H1 (cell line): ENCODE data around the gene ZNF697. TPM values are rescaled to one million over a fixed set of nuclear protein-coding genes. Genes with fewer than 3 reads are reported as not detected.

Source experiments
- CTCF ChIA-PET: fragments of 300-600 bp; sonication (Branson Sonifier 250); formaldehyde crosslinking; loops from one replicate; lab custom pipeline; 2021; ENCODE audit not compliant: partially characterized antibody; lab: Charles Lee
- POLR2A ChIA-PET: fragments of 300-600 bp; sonication (Branson Sonifier 250); formaldehyde crosslinking; loops from one replicate; lab custom pipeline; 2021; ENCODE audit warnings: inconsistent platforms; ENCODE audit not compliant: partially characterized antibody; lab: Charles Lee
- DNase-seq, 2 experiments: peaks; one replicate each; pipeline versions ENCODE4 v3.0.0 to v3.0.0-alpha.2; 2010 to 2022; ENCODE audit warnings: low spot score in 2 of 2, low read depth in 1 of 2, mixed read lengths in 1 of 2
- FAIRE-seq: peaks from 2 replicates; lab custom pipeline; 2011; peaks lifted over from hg19 to GRCh38; lab: Jason Lieb, UNC
- H2AFZ ChIP-seq: 2 replicates; pipeline ENCODE4 v1.8.1; 2012; ENCODE audit warnings: low read length, inconsistent platforms
- H2AK5ac ChIP-seq: 2 replicates; pipeline ENCODE4 v1.6.1; 2013; ENCODE audit warnings: low read depth, low read length
- H2BK120ac ChIP-seq: replicated peaks from 2 replicates; pipeline ENCODE3; 2013; ENCODE audit warnings: low read depth, low read length, inconsistent platforms
- H2BK12ac ChIP-seq: 2 replicates; pipeline ENCODE4 v1.6.1; 2013; ENCODE audit warnings: low read depth, low read length
- H2BK15ac ChIP-seq: 2 replicates; pipeline ENCODE4 v1.6.1; 2013; ENCODE audit warnings: low read length
- H2BK20ac ChIP-seq: 2 replicates; pipeline ENCODE4 v1.6.1; 2013; ENCODE audit warnings: low read length
- H2BK5ac ChIP-seq: 2 replicates; pipeline ENCODE4 v1.6.1; 2013; ENCODE audit warnings: low read depth, low read length
- H3K14ac ChIP-seq: 2 replicates; pipeline ENCODE4 v1.6.1; 2013; ENCODE audit warnings: inconsistent platforms; ENCODE audit not compliant: insufficient read length
- H3K18ac ChIP-seq: 2 replicates; pipeline ENCODE4 v1.6.1; 2013; ENCODE audit warnings: low read length; ENCODE audit errors: extremely low read depth
- H3K23ac ChIP-seq: 2 replicates; pipeline ENCODE4 v1.6.1; 2013; ENCODE audit warnings: inconsistent platforms; ENCODE audit not compliant: insufficient read length
- H3K23me2 ChIP-seq: 2 replicates; pipeline ENCODE4 v1.6.1; 2013; ENCODE audit warnings: low read depth, low read length
- H3K27ac ChIP-seq: 2 replicates; pipeline ENCODE4 v1.6.1; 2011; ENCODE audit warnings: low read depth, low read length, inconsistent platforms
- H3K27me3 ChIP-seq, 4 experiments: replicated peaks in 1 of 4; 1 replicate in 1 of 4; 2 replicates in 3 of 4; pipeline versions ENCODE4 v1.6.1 to v1.8.1; 2011 to 2013; ENCODE audit warnings: low read length in 3 of 4, mild to moderate bottlenecking in 3 of 4, inconsistent platforms in 2 of 4, mixed read lengths in 2 of 4, moderate library complexity in 1 of 4; ENCODE audit not compliant: control insufficient read depth in 3 of 4, insufficient read depth in 3 of 4; ENCODE audit errors: extremely low read depth in 1 of 4
- H3K36me3 ChIP-seq, 4 experiments: 2 replicates each; pipeline versions ENCODE4 v1.6.1 to v1.8.1; 2011 to 2013; ENCODE audit warnings: mild to moderate bottlenecking in 4 of 4, low read length in 3 of 4, moderate library complexity in 2 of 4, control low read depth in 1 of 4, inconsistent platforms in 1 of 4; ENCODE audit not compliant: insufficient read depth in 4 of 4, control insufficient read depth in 2 of 4
- H3K4ac ChIP-seq: replicated peaks from 2 replicates; pipeline ENCODE3; 2013; ENCODE audit warnings: low read length, low read depth, mixed read lengths, inconsistent platforms; ENCODE audit not compliant: insufficient read length
- H3K4me1 ChIP-seq, 4 experiments: replicated peaks in 1 of 4; 1 replicate in 1 of 4; 2 replicates in 3 of 4; pipeline versions ENCODE4 v1.6.1 to v1.8.1; 2011 to 2013; ENCODE audit warnings: low read length in 3 of 4, inconsistent platforms in 2 of 4, mixed read lengths in 1 of 4; ENCODE audit not compliant: insufficient read depth in 4 of 4, control insufficient read depth in 3 of 4
- H3K4me2 ChIP-seq, 2 experiments: 2 replicates each; pipeline versions ENCODE4 v1.6.1 to v1.8.1; 2011 to 2013; ENCODE audit warnings: low read depth in 2 of 2, low read length in 2 of 2, control low read depth in 1 of 2, inconsistent platforms in 1 of 2, mild to moderate bottlenecking in 1 of 2; ENCODE audit not compliant: insufficient read depth in 1 of 2
- H3K4me3 ChIP-seq, 4 experiments: fragments of 200-600, 300-600 bp in 1 of 4; sonication (generic), shearing (Covaris generic), sonication (Bioruptor Twin) in 1 of 4; 2 replicates each; pipeline versions ENCODE4 v1.5.1 to v1.8.1; 2011 to 2016; ENCODE audit warnings: low read length in 4 of 4, low read depth in 3 of 4, control low read depth in 2 of 4, inconsistent platforms in 2 of 4, mild to moderate bottlenecking in 2 of 4, mixed read lengths in 1 of 4, moderate library complexity in 1 of 4; ENCODE audit not compliant: insufficient read depth in 2 of 4; ENCODE audit errors: extremely low read depth in 1 of 4
- H3K56ac ChIP-seq: replicated peaks from 2 replicates; pipeline ENCODE3; 2013; ENCODE audit warnings: low read depth, mild to moderate bottlenecking, mixed read lengths, low read length, inconsistent platforms; ENCODE audit not compliant: insufficient read length
- H3K79me1 ChIP-seq: 2 replicates; pipeline ENCODE4 v1.6.1; 2013; ENCODE audit warnings: low read depth, low read length, control low read depth
- H3K79me2 ChIP-seq, 2 experiments: 2 replicates each; pipeline versions ENCODE4 v1.6.1 to v1.8.1; 2012 to 2013; ENCODE audit warnings: low read length in 2 of 2, mild to moderate bottlenecking in 2 of 2, inconsistent platforms in 1 of 2; ENCODE audit not compliant: insufficient read depth in 2 of 2, control insufficient read depth in 1 of 2
- H3K9ac ChIP-seq, 4 experiments: replicated peaks in 1 of 4; 1 replicate in 1 of 4; 2 replicates in 3 of 4; pipeline versions ENCODE4 v1.6.1 to v1.8.1; 2011 to 2013; ENCODE audit warnings: low read depth in 3 of 4, low read length in 3 of 4, control low read depth in 2 of 4, mild to moderate bottlenecking in 2 of 4, moderate library complexity in 2 of 4, inconsistent platforms in 1 of 4; ENCODE audit errors: extremely low read depth in 1 of 4
- H3K9me3 ChIP-seq, 2 experiments: 2 replicates each; pipeline versions ENCODE4 v1.6.1 to v1.8.1; 2012 to 2013; ENCODE audit warnings: mild to moderate bottlenecking in 2 of 2, moderate library complexity in 2 of 2, control low read depth in 1 of 2, inconsistent platforms in 1 of 2, low read depth in 1 of 2, low read length in 1 of 2, mixed read lengths in 1 of 2; ENCODE audit not compliant: insufficient read depth in 2 of 2
- H4K20me1 ChIP-seq, 2 experiments: replicated peaks in 1 of 2; 2 replicates each; pipeline versions ENCODE3 to v1.8.1; 2011 to 2013; ENCODE audit warnings: inconsistent platforms in 2 of 2, low read length in 2 of 2, mild to moderate bottlenecking in 1 of 2; ENCODE audit not compliant: insufficient read depth in 2 of 2, control insufficient read depth in 1 of 2
- H4K5ac ChIP-seq: 2 replicates; pipeline ENCODE4 v1.6.1; 2013; ENCODE audit warnings: low read length, low read depth, mixed read lengths, inconsistent platforms; ENCODE audit not compliant: insufficient read length
- H4K8ac ChIP-seq: 2 replicates; pipeline ENCODE4 v1.8.0; 2013; ENCODE audit warnings: mild to moderate bottlenecking, moderate library complexity, low read length, inconsistent platforms; ENCODE audit not compliant: insufficient read depth; ENCODE audit errors: extremely low read depth
- H4K91ac ChIP-seq: replicated peaks from 2 replicates; pipeline ENCODE3; 2013; ENCODE audit warnings: low read length, mixed read lengths, inconsistent platforms; ENCODE audit not compliant: insufficient read length
- CBX5 ChIP-seq: fragments of 300-800, 300-1000 bp; sonication (generic); IDR thresholded peaks from 2 replicates; pipeline ENCODE4 v1.7.1; 2016; ENCODE audit warnings: antibody characterized with exemption, low read length, low read depth
- TEAD4 ChIP-seq: IDR thresholded peaks from 2 replicates; pipeline ENCODE4 v1.6.1; 2012; ENCODE audit warnings: low read depth, low read length, inconsistent platforms, mixed read lengths
- polyA plus RNA-seq, 7 experiments: library from polyadenylated mRNA; depleted of rRNA in 3 of 7; stranded (reverse) in 5 of 7; unstranded in 2 of 7; fragments of >200 nt in 5 of 7; fragments of 200-250 nt in 2 of 7; gene quantifications; 1 replicate in 5 of 7; 2 replicates in 1 of 7; 4 replicates in 1 of 7; pipeline versions ENCODE4 v1.2.1 to v1.2.3, GENCODE V29; 2011 to 2013; ENCODE audit warnings: missing spikeins in 2 of 7, mixed read lengths in 2 of 7
- total RNA-seq: library from RNA; stranded (reverse); fragmentation: NEBNext Ultra II Directional; extraction: Animal tissue kit (Norgen Biotek cat#: 25700); gene quantifications from 2 replicates; pipeline ENCODE4 v1.2.1, GENCODE V29; 2021

ZNF697 gene
- total and polyA plus RNA-seq, 2 of the 8 experiments (the other 6 are each of a cell fraction or from before 2014, with no cell fraction given) = 5.6 to 18.3 TPM

GRCh38 chr1:119689511-119689910, 41.4 kb upstream of the ZNF697 start:
- Histone ChIP-seq H2AFZ (no peak overlapping the region), H2BK120ac (no peak overlapping the region)
- no peak for DNase-seq

More at GRCh38 chr1:119689511-119689910, 41.4 kb upstream of the ZNF697 start:
- Histone ChIP-seq H3K4ac (no peak overlapping the region), H2BK15ac (no peak overlapping the region), H3K4me3 (no peak overlapping the region), H3K14ac (no peak overlapping the region), H3K79me2 (no peaks in the 10 kb centered on the region), H3K36me3 (no peaks in the 10 kb centered on the region), H3K4me2 (no peak overlapping the region), H3K18ac (no peak overlapping the region), H3K9ac (no peak overlapping the region), H2BK12ac (no peak overlapping the region; the same call in 1 of the 2 replicates), H3K56ac (no peak overlapping the region), H4K91ac (no peak overlapping the region), H3K27me3 (no peaks in the 10 kb centered on the region), H2BK5ac (no peak overlapping the region), H3K23me2 (no peaks in the 10 kb centered on the region), H3K79me1 (no peaks in the 10 kb centered on the region), H4K5ac (no peak overlapping the region), H4K8ac (no peak overlapping the region), H3K27ac (no peak overlapping the region), H3K23ac (no peak overlapping the region), H3K4me1 (peaks cover 0 to 16% (median 10%) of the 10 kb centered on the region in 4 experiments; a peak in 6 of 7 replicates), H2AK5ac (no peak overlapping the region), H2BK20ac (no peak overlapping the region; the same call in 1 of the 2 replicates), H4K20me1 (no peaks in the 10 kb centered on the region), H3K9me3 (no peaks in the 10 kb centered on the region)
- no peak for FAIRE-seq
- ChIA-PET CTCF (interaction anchor here (0.9 to 3.9 kb wide), 5 partner anchors 13 to 78 kb away, joined by 3 to 47 read pairs (median 4); no protein-coding TSS in a partner anchor), POLR2A (interaction anchor here (0.7 to 5.3 kb wide), 7 partner anchors 8 to 43 kb away, joined by 3 to 132 read pairs (median 3); partner anchors contain the start of gene PHGDH)
- TF ChIP-seq TEAD4 (peak; percentile 16; the same call in 1 of the 2 replicates), CBX5 (no peak)
